Keratinocyte (primary cell): ENCODE results near the gene C11orf71. TPM values are rescaled to one million over a fixed set of nuclear protein-coding genes. Genes with fewer than 3 reads are reported as not detected.

ENCODE experiments used
- DNase-seq: peaks from one replicate; pipeline ENCODE4 v3.0.0-alpha.2; 2011; ENCODE audit warnings: low read depth, missing footprints, low spot score
- FAIRE-seq: peaks from 2 replicates; lab custom pipeline; 2011; peaks lifted over from hg19 to GRCh38; lab: Jason Lieb, UNC
- H2AFZ ChIP-seq: 2 replicates; pipeline ENCODE4 v1.6.0; 2012; ENCODE audit warnings: low read length, control low read depth, inconsistent platforms; ENCODE audit not compliant: control insufficient read depth
- H3K27ac ChIP-seq: 2 replicates; pipeline ENCODE4 v1.5.1; 2011; ENCODE audit warnings: low read length; ENCODE audit not compliant: control insufficient read depth, insufficient read depth
- H3K27me3 ChIP-seq: 3 replicates; pipeline ENCODE4 v1.6.0; 2011; ENCODE audit warnings: low read length; ENCODE audit not compliant: control insufficient read depth, insufficient read depth; ENCODE audit errors: extremely low read depth
- H3K36me3 ChIP-seq, 2 experiments: 2 replicates in 1 of 2; 3 replicates in 1 of 2; pipeline ENCODE4 v1.5.1; 2011; ENCODE audit warnings: low read length in 2 of 2, mild to moderate bottlenecking in 1 of 2; ENCODE audit not compliant: control insufficient read depth in 2 of 2, insufficient read depth in 2 of 2; ENCODE audit errors: extremely low read depth in 1 of 2
- H3K4me1 ChIP-seq: 3 replicates; pipeline ENCODE4 v1.5.1; 2011; ENCODE audit warnings: low read length; ENCODE audit not compliant: control insufficient read depth, insufficient read depth; ENCODE audit errors: extremely low read depth
- H3K4me2 ChIP-seq: 3 replicates; pipeline ENCODE4 v1.6.0; 2011; ENCODE audit warnings: low read depth, low read length; ENCODE audit not compliant: control insufficient read depth, insufficient read depth; ENCODE audit errors: extremely low read depth
- H3K4me3 ChIP-seq, 3 experiments: fragments of 200-600 bp in 1 of 3; sonication (generic) in 1 of 3; 2 replicates in 2 of 3; 3 replicates in 1 of 3; pipeline ENCODE4 v1.5.1; 2011 to 2016; ENCODE audit warnings: low read length in 3 of 3, mild to moderate bottlenecking in 3 of 3, control low read depth in 2 of 3, inconsistent platforms in 1 of 3, low read depth in 1 of 3, mixed read lengths in 1 of 3, mixed run types in 1 of 3, moderate library complexity in 1 of 3; ENCODE audit not compliant: control insufficient read depth in 2 of 3, insufficient read depth in 2 of 3; ENCODE audit errors: extremely low read depth in 1 of 3
- H3K79me2 ChIP-seq: 2 replicates; pipeline ENCODE4 v1.6.0; 2012; ENCODE audit warnings: low read length; ENCODE audit not compliant: control insufficient read depth, insufficient read depth
- H3K9ac ChIP-seq: 3 replicates; pipeline ENCODE4 v1.6.0; 2011; ENCODE audit warnings: low read length; ENCODE audit not compliant: control insufficient read depth, insufficient read depth; ENCODE audit errors: extremely low read depth
- H3K9me1 ChIP-seq: 3 replicates; pipeline ENCODE4 v1.6.0; 2011; ENCODE audit warnings: low read length; ENCODE audit not compliant: control insufficient read depth, insufficient read depth; ENCODE audit errors: extremely low read depth
- H3K9me3 ChIP-seq: 2 replicates; pipeline ENCODE4 v1.5.1; 2012; ENCODE audit warnings: low read depth, low read length; ENCODE audit not compliant: control insufficient read depth
- H4K20me1 ChIP-seq: 3 replicates; pipeline ENCODE4 v1.6.0; 2011; ENCODE audit warnings: low read length; ENCODE audit not compliant: control insufficient read depth, insufficient read depth; ENCODE audit errors: extremely low read depth
- CTCF ChIP-seq, 3 experiments: IDR thresholded peaks in 1 of 3; conservative IDR thresholded peaks in 1 of 3; optimal IDR thresholded peaks in 1 of 3; 2 replicates in 2 of 3; 3 replicates in 1 of 3; pipeline versions ENCODE3 to v1.5.1; 2011; ENCODE audit warnings: low read length in 3 of 3, mild to moderate bottlenecking in 3 of 3, moderate library complexity in 2 of 3, control low read depth in 1 of 3, inconsistent platforms in 1 of 3; ENCODE audit not compliant: insufficient read depth in 2 of 3; ENCODE audit errors: extremely low read depth in 1 of 3
- EZH2 ChIP-seq: IDR thresholded peaks from one replicate; pipeline ENCODE4 v1.6.1; 2012; ENCODE audit warnings: inconsistent platforms, mild to moderate bottlenecking, low read length, moderate library complexity
- dilution Hi-C: fragments of 300-500 bp; cut with MboI; formaldehyde crosslinking; loops from one replicate; pipeline ENCODE4 v1.7.0; 2020; ENCODE audit warnings: low sequenced_read_pairs; ENCODE audit not compliant: extremely low pct_ligation_motif_present
- polyA plus RNA-seq, 5 experiments: library from polyadenylated mRNA; depleted of rRNA in 3 of 5; stranded (reverse) in 3 of 5; stranded (forward) in 1 of 5; unstranded in 1 of 5; fragments of >200 nt; gene quantifications; 1 replicate in 1 of 5; 2 replicates in 3 of 5; 3 replicates in 1 of 5; pipeline versions ENCODE4 v1.2.1 to v1.2.3, GENCODE V29; 2011 to 2012; ENCODE audit warnings: missing spikeins in 2 of 5, low read depth in 1 of 5, low replicate concordance in 1 of 5

Gene C11orf71
- polyA plus RNA-seq, 1 donor (not counting 4 experiments of a cell fraction or from before 2014, with no cell fraction given): 2.1 TPM

GRCh38 chr11:114382509-114382908 lies 17.8 kb downstream of the C11orf71 start:
- dilution Hi-C loops: no loop called here
- FAIRE-seq (no peak), DNase-seq (no peak)
- Histone ChIP-seq H3K27ac (no peak overlapping the region), H3K36me3 (no peaks in the 10 kb centered on the region), H4K20me1 (no peaks in the 10 kb centered on the region), H3K9me3 (no peaks in the 10 kb centered on the region), H3K4me3 (no peak overlapping the region), H3K4me2 (no peak overlapping the region), H3K9me1 (no peaks in the 10 kb centered on the region), H3K9ac (no peak overlapping the region), H3K27me3 (no peaks in the 10 kb centered on the region), H3K79me2 (no peaks in the 10 kb centered on the region), H3K4me1 (no peaks in the 10 kb centered on the region), H2AFZ (no peak overlapping the region)
- TF ChIP-seq EZH2: no peak
- TF ChIP-seq CTCF (optimal IDR thresholded peaks at IDR 0.05 in 1 of 3, IDR thresholded peaks at IDR 0.05 in 1 of 3, conservative IDR thresholded peaks at IDR 0.05 in 1 of 3; ENCODE audit: extremely low read depth in 1 of 3, insufficient read depth in 2 of 3, low read length in 3 of 3): no peak

- H3K4me2 ChIP-seq: no peak overlapping the region
- H3K4me1 ChIP-seq: no peaks in the 10 kb centered on the region
- TF ChIP-seq CTCF (optimal IDR thresholded peaks at IDR 0.05 in 1 of 3, IDR thresholded peaks at IDR 0.05 in 1 of 3, conservative IDR thresholded peaks at IDR 0.05 in 1 of 3; ENCODE audit: extremely low read depth in 1 of 3, insufficient read depth in 2 of 3, low read length in 3 of 3) (no peak), EZH2 (no peak)
- no peak overlapping the region for H3K27ac ChIP-seq
- H3K79me2 ChIP-seq: no peaks in the 10 kb centered on the region
- H3K9ac ChIP-seq: no peak overlapping the region
- H3K4me3 ChIP-seq: no peak overlapping the region
- no peaks in the 10 kb centered on the region for H4K20me1 ChIP-seq
- no peak overlapping the region for H2AFZ ChIP-seq
- no peaks in the 10 kb centered on the region for H3K9me1 ChIP-seq
- no peak for DNase-seq
- dilution Hi-C loops: no loop called here
- H3K27me3 ChIP-seq: no peaks in the 10 kb centered on the region
- no peaks in the 10 kb centered on the region for H3K36me3 ChIP-seq
- no peaks in the 10 kb centered on the region for H3K9me3 ChIP-seq
- FAIRE-seq: no peak
These were observed 20.8 kb downstream of the C11orf71 start for GRCh38 chr11:114379394-114380069.
